Endothelial cell of umbilical vein (primary cell): ENCODE data around the gene TMEM138. TPM values are rescaled to one million over a fixed set of nuclear protein-coding genes. Genes with fewer than 3 reads are reported as not detected.
"Not testable (repeated sequence)": the region's sequence is repeated elsewhere in the genome, so short reads cannot be mapped to it uniquely, and the experiment has no call there.

Experiments
- BruUV-seq: library from RNA; stranded (reverse); fragments of 400-500 nt; replicated peaks from 2 replicates; lab custom pipeline; 2021; lab: Mats Ljungman, UMichigan
- CTCF ChIA-PET: fragments of 300-600, 350-600 bp; sonication (Branson Sonifier 250); formaldehyde crosslinking; loops from one replicate; lab custom pipeline; 2021; ENCODE audit warnings: antibody characterized with exemption, inconsistent platforms; lab: Charles Lee
- POLR2A ChIA-PET: fragments of 300-600, 350-600 bp; sonication (Branson Sonifier 250); formaldehyde crosslinking; loops from one replicate; lab custom pipeline; 2021; ENCODE audit warnings: antibody characterized with exemption, inconsistent platforms; lab: Charles Lee
- DNase-seq: peaks from one replicate; pipeline ENCODE4 v3.0.0-alpha.2; 2011; ENCODE audit warnings: low read depth, low spot score
- FAIRE-seq: peaks from 2 replicates; lab custom pipeline; 2011; peaks lifted over from hg19 to GRCh38; lab: Jason Lieb, UNC
- H2AFZ ChIP-seq: 2 replicates; pipeline ENCODE4 v1.6.0; 2012; ENCODE audit warnings: low read depth, low read length, control low read depth, inconsistent platforms
- H3K27ac ChIP-seq: 2 replicates; pipeline ENCODE4 v1.5.1; 2011; ENCODE audit warnings: low read depth, mild to moderate bottlenecking, control low read depth, low read length, moderate library complexity; ENCODE audit not compliant: insufficient read depth
- H3K27me3 ChIP-seq, 2 experiments: 2 replicates each; pipeline versions ENCODE4 v1.6.0 to v1.6.1; 2011; ENCODE audit warnings: low read length in 2 of 2, mixed read lengths in 1 of 2; ENCODE audit not compliant: control insufficient read depth in 2 of 2, insufficient read depth in 2 of 2
- H3K36me3 ChIP-seq, 2 experiments: 2 replicates in 1 of 2; 3 replicates in 1 of 2; pipeline ENCODE4 v1.5.1; 2011; ENCODE audit warnings: low read length in 2 of 2, mild to moderate bottlenecking in 1 of 2, moderate library complexity in 1 of 2; ENCODE audit not compliant: control insufficient read depth in 2 of 2, insufficient read depth in 2 of 2; ENCODE audit errors: extremely low read depth in 1 of 2
- H3K4me1 ChIP-seq: 3 replicates; pipeline ENCODE4 v1.5.1; 2011; ENCODE audit warnings: mild to moderate bottlenecking, low read length; ENCODE audit not compliant: control insufficient read depth, insufficient read depth; ENCODE audit errors: extremely low read depth
- H3K4me2 ChIP-seq: 2 replicates; pipeline ENCODE4 v1.6.1; 2011; ENCODE audit warnings: low read length, control low read depth, mixed read lengths; ENCODE audit not compliant: insufficient read depth
- H3K4me3 ChIP-seq, 3 experiments: fragments of 200-600 bp in 1 of 3; sonication (generic), shearing (Covaris generic) in 1 of 3; replicated peaks in 1 of 3; 2 replicates each; pipeline ENCODE4 v1.5.1; 2011 to 2016; ENCODE audit warnings: control low read depth in 3 of 3, low read length in 3 of 3, mild to moderate bottlenecking in 2 of 3, inconsistent platforms in 1 of 3, low read depth in 1 of 3, moderate library complexity in 1 of 3; ENCODE audit not compliant: insufficient read depth in 1 of 3
- H3K79me2 ChIP-seq: 2 replicates; pipeline ENCODE4 v1.6.0; 2012; ENCODE audit warnings: low read length, inconsistent platforms; ENCODE audit not compliant: control insufficient read depth, insufficient read depth
- H3K9ac ChIP-seq: replicated peaks from 2 replicates; pipeline ENCODE3; 2011; ENCODE audit warnings: low read length, control low read depth; ENCODE audit not compliant: insufficient read depth; ENCODE audit errors: extremely low read depth
- H3K9me1 ChIP-seq: replicated peaks from 3 replicates; pipeline ENCODE4 v1.6.0; 2011; ENCODE audit warnings: mild to moderate bottlenecking, low read length; ENCODE audit not compliant: control insufficient read depth, insufficient read depth; ENCODE audit errors: extremely low read depth
- H3K9me3 ChIP-seq: replicated peaks from 2 replicates; pipeline ENCODE4 v1.5.1; 2012; ENCODE audit warnings: low read length, inconsistent platforms; ENCODE audit not compliant: control insufficient read depth, insufficient read depth
- H4K20me1 ChIP-seq: replicated peaks from 2 replicates; pipeline ENCODE3; 2011; ENCODE audit warnings: mild to moderate bottlenecking, low read length; ENCODE audit not compliant: control insufficient read depth, insufficient read depth; ENCODE audit errors: extremely low read depth
- EZH2 ChIP-seq: IDR thresholded peaks from 2 replicates; pipeline ENCODE4 v1.6.1; 2012; ENCODE audit warnings: borderline replicate concordance, low read depth, mild to moderate bottlenecking, moderate library complexity, low read length, inconsistent platforms; ENCODE audit not compliant: severe bottlenecking
- FOS ChIP-seq: IDR thresholded peaks from 2 replicates; pipeline ENCODE4 v1.6.1; 2011; ENCODE audit warnings: mild to moderate bottlenecking, low read length, moderate library complexity, borderline replicate concordance; ENCODE audit not compliant: insufficient read depth
- GATA2 ChIP-seq: IDR thresholded peaks from 2 replicates; pipeline ENCODE4 v1.7.0; 2011; ENCODE audit warnings: low read depth, mild to moderate bottlenecking, moderate library complexity, mixed read lengths, low read length; ENCODE audit not compliant: insufficient read length, insufficient read depth
- JUN ChIP-seq: IDR thresholded peaks from 2 replicates; pipeline ENCODE4 v1.6.1; 2011; ENCODE audit warnings: borderline replicate concordance, low read depth; ENCODE audit not compliant: insufficient read length, insufficient read depth
- MYC ChIP-seq: IDR thresholded peaks from one replicate; pipeline ENCODE4 v1.6.1; 2011; ENCODE audit warnings: mild to moderate bottlenecking, low read depth, low read length
- POLR2A ChIP-seq: IDR thresholded peaks from 2 replicates; pipeline ENCODE4 v1.6.1; 2012; ENCODE audit warnings: low read depth, mild to moderate bottlenecking, control low read depth, low read length
- POLR2AphosphoS5 ChIP-seq: IDR thresholded peaks from 2 replicates; pipeline ENCODE4 v1.6.1; 2012; ENCODE audit warnings: low read depth, mild to moderate bottlenecking, control low read depth, low read length, moderate library complexity; ENCODE audit not compliant: insufficient read depth
- dilution Hi-C: fragments of 300-500 bp; cut with MboI; formaldehyde crosslinking; loops from one replicate; pipeline ENCODE4 v1.15.0; 2019; ENCODE audit warnings: low sequenced_read_pairs; ENCODE audit not compliant: extremely low pct_ligation_motif_present
- intact Hi-C: fragments of 100-400 bp; cut with micrococcal nuclease; formaldehyde crosslinking; loops from one replicate; pipeline ENCODE4 v1.10.0; 2022
- polyA plus RNA-seq, 4 experiments: library from polyadenylated mRNA; depleted of rRNA in 3 of 4; stranded (reverse) in 3 of 4; unstranded in 1 of 4; fragments of >200 nt; gene quantifications; 2 replicates each; pipeline versions ENCODE4 v1.2.1 to v1.2.3, GENCODE V29; 2011 to 2012; ENCODE audit warnings: missing spikeins in 1 of 4
- total RNA-seq: library from RNA; stranded (reverse); gene quantifications from 2 replicates; pipeline ENCODE4 v1.2.3, GENCODE V29; 2021
- TF ChIP-seq, protein P1 (sequence below): IDR thresholded peaks from 2 replicates; pipeline ENCODE4 v1.6.1; 2011; ENCODE audit not compliant: insufficient read depth, insufficient read length
- TF ChIP-seq, protein P2 (sequence below), 2 donors: IDR thresholded peaks; 1 replicate in 1 of 2; 2 replicates in 1 of 2; pipeline ENCODE4 v1.5.1; 2011; ENCODE audit warnings: low read length in 2 of 2, mild to moderate bottlenecking in 2 of 2, moderate library complexity in 2 of 2, control low read depth in 1 of 2, inconsistent platforms in 1 of 2, low read depth in 1 of 2; ENCODE audit not compliant: insufficient read depth in 1 of 2; ENCODE audit errors: extremely low read depth in 1 of 2

Gene TMEM138
- total and polyA plus RNA-seq, 2 donors (not counting 3 experiments of a cell fraction or from before 2014, with no cell fraction given), result 37.9 to 60.0 TPM

DNA sequence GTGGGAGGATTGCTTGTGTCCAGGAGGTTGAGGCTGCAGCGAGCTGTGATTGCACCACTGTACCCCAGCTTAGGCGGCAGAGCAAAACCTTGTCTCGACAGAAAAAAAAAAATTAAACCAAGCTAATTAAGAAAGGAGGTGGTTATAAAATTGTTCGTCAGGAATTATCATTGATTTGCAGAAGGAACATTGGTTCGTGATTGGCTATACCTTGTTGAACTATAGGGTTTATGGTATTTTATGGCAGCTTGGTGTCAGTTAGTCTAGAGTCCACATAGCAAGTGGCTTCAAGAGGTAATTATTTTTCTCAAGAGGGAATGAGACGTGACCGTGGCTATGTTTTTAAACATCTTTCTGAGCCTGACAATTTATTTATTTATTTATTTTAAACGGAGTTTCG is 18.7 kb downstream of the TMEM138 start:
- dilution Hi-C loops (no loop called here), intact Hi-C loops (no loop called here)
- ChIA-PET CTCF (interaction anchor here (1.1 kb wide), 1 partner anchor 11 kb away, joined by 4 read pairs; no protein-coding TSS in a partner anchor), POLR2A (no interaction called here)
- no peak overlapping the region for H3K9ac ChIP-seq
- TF ChIP-seq MYC, result no peak
- TF ChIP-seq, protein P1, sequence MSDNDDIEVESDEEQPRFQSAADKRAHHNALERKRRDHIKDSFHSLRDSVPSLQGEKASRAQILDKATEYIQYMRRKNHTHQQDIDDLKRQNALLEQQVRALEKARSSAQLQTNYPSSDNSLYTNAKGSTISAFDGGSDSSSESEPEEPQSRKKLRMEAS, result no peak
- TF ChIP-seq, protein P2, sequence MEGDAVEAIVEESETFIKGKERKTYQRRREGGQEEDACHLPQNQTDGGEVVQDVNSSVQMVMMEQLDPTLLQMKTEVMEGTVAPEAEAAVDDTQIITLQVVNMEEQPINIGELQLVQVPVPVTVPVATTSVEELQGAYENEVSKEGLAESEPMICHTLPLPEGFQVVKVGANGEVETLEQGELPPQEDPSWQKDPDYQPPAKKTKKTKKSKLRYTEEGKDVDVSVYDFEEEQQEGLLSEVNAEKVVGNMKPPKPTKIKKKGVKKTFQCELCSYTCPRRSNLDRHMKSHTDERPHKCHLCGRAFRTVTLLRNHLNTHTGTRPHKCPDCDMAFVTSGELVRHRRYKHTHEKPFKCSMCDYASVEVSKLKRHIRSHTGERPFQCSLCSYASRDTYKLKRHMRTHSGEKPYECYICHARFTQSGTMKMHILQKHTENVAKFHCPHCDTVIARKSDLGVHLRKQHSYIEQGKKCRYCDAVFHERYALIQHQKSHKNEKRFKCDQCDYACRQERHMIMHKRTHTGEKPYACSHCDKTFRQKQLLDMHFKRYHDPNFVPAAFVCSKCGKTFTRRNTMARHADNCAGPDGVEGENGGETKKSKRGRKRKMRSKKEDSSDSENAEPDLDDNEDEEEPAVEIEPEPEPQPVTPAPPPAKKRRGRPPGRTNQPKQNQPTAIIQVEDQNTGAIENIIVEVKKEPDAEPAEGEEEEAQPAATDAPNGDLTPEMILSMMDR (IDR thresholded peaks at IDR 0.05; ENCODE audit: extremely low read depth in 1 of 2, insufficient read depth in 1 of 2, low read depth in 1 of 2, low read length in 2 of 2), result no peak
- TF ChIP-seq POLR2AphosphoS5, result no peak
- no peak for TF ChIP-seq EZH2
- TF ChIP-seq POLR2A, result no peak
- no peak for TF ChIP-seq FOS
- no peak for TF ChIP-seq JUN
- no peak for TF ChIP-seq GATA2
- no peaks in the 10 kb centered on the region for H3K4me1 ChIP-seq
- H3K27ac ChIP-seq, result no peak overlapping the region
- H3K4me2 ChIP-seq, result no peak overlapping the region
- no peak overlapping the region for H3K4me3 ChIP-seq
- no peaks in the 10 kb centered on the region for H3K79me2 ChIP-seq
- H2AFZ ChIP-seq, result no peak overlapping the region
- no TSS peak for BruUV-seq
- H3K9me1 ChIP-seq, result no peaks in the 10 kb centered on the region
- no peaks in the 10 kb centered on the region for H3K36me3 ChIP-seq
- H3K9me3 ChIP-seq, result no peaks in the 10 kb centered on the region
- DNase-seq (no peak), FAIRE-seq (no peak)
- H4K20me1 ChIP-seq, result no peaks in the 10 kb centered on the region
- H3K27me3 ChIP-seq, result no peaks in the 10 kb centered on the region

DNA sequence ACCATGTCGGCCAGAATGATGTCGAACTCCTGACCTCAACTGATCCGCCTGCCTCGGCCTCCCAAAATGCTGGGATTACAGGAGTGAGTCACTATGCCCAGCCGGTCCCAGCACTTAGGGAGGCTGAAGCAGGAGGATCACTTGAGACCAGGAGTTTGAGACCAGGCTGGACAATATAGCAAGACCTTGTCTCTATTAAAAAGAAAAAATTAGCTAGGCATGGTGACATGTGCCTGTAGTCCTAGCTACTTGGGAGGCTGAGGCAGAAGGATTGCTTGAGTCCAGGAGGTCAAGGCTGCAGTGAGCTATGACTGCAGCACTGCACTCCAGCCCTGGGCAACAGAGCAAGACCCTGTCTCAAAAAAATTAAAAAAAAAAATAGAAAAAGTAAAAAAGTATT is 21.7 kb downstream of the TMEM138 start:
- FAIRE-seq, H3K27me3 ChIP-seq, DNase-seq, H3K4me1 ChIP-seq, H3K4me2 ChIP-seq, dilution Hi-C loops, H3K79me2 ChIP-seq, BruUV-seq, POLR2A ChIA-PET, H3K36me3 ChIP-seq, H2AFZ ChIP-seq, H3K27ac ChIP-seq, H3K4me3 ChIP-seq, H3K9me1 ChIP-seq, H3K9ac ChIP-seq, H4K20me1 ChIP-seq, H3K9me3 ChIP-seq: not testable (repeated sequence)
- intact Hi-C loops, result loop anchor here (2.0 kb wide), 1 partner anchor 255 kb away; no protein-coding TSS in a partner anchor
- CTCF ChIA-PET, result interaction anchor here (1.1 to 6.3 kb wide), 7 partner anchors 9 to 131 kb away, joined by 3 to 345 read pairs (median 24); partner anchors contain the start of genes CYB561A3, DDB1, TKFC and TMEM138
